EH (cell line): ENCODE results near the gene KLHL18.
A peak's percentile ranks its signal among the peaks of the same experiment; 100 is the strongest.
"Not testable (repeated sequence)": the region's sequence is repeated elsewhere in the genome, so short reads cannot be mapped to it uniquely, and the experiment has no call there.

ENCODE experiments used
- DNase-seq: peaks from one replicate; pipeline ENCODE4 v3.0.0-alpha.2; 2015; ENCODE audit warnings: low read depth

Gene KLHL18

DNA sequence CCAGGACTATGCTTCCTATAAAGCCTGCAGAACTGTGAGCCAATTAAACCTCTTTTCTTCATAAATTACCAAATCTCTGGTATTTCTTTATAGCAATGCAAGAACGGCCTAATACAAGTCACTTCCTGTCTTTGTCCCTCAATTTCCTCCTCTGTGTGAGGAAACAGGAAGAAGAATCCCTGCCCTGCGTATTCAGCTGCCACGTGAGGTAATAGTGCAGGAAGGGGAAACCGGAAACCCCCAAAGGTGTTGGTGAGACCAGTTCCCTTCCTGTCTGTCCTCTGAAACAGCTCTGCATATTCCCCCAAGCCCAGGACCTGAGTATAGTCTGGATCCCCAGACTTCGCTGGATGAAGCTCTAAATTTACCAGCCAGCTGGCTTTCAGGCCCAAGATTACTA is 80.0 kb downstream of the KLHL18 start:
- no peak for DNase-seq

DNA sequence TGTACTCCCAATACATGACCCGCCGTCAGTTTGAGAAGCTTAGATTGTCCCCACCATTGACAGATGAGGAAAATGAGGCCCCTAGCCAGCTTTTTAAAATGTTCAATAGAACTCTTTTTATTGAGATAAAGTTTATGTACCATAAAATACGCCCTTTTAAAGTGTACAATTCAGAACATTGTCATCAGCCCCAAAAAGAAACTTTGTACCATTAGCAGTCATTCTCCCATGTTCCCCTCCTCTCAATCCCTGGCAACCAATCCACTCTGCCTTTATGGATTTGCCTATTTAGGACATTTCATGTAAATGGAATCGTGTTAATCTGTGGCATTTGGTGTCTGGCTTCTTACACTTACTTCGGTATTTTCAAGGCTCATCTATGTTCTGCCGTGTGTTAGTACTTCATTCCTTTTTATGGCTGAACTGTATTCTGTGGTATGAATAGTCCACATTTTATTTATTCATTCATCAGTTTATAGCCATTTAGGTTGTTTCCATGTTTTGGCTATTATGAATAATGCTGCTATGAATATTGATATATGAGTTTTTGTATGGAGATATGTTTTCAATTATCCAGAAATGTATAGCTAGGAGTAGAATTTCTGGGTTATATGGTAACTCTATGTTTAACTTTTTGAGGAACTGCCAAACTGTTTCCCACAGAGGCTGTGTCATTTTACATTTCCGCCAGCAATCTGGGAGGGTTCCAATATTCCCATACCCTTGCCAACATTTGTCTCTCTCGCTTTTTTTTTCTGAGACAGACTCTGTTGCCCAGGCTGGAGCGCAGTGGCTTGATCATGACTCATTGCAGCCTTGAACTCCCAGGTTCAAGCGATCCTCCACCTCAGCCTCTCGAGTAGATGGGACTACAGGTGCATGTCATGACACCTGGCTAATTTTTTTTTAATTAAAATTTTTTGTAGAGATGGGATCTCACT is 82.7 kb downstream of the KLHL18 start:
- peak; percentile 85 for DNase-seq

DNA sequence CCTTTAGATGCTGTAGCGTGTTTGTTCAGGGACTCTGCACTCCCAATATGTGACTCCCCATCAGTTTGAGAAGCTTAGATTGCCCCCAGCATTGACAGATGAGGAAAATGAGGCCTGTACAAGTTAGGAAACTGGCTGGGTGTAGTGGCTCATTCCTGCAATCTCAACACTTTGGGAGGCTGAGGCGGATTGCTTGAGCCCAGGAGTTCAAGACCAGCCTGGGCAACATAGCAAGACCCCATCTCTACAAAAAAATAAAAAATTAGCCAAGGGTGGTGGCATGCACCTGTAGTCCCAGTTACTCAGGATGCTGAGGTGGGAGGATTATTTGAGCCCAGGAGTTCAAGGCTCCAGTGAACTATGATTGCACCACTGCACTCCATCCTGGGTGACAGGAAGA is 84.1 kb downstream of the KLHL18 start:
- DNase-seq, result no peak

DNA sequence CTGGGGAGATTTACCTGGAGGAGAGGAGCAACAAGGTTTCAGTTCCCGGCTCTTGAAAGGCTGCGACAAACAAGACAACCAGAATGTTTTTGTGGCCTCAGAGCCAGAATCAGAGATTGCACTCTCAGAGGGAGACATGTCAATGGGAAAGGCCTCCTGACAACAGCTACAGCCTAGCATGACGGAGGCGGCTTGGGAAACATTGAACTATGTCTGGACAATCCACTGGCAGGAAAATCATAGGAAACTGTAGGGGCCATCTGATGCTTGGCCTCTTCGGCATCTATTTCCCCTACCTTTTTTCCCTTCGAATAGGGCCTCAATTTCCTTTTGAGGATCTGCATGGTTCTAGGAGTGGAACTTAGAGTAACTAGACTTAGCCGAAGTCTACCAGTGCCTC is 84.9 kb downstream of the KLHL18 start:
- DNase-seq, result no peak

DNA sequence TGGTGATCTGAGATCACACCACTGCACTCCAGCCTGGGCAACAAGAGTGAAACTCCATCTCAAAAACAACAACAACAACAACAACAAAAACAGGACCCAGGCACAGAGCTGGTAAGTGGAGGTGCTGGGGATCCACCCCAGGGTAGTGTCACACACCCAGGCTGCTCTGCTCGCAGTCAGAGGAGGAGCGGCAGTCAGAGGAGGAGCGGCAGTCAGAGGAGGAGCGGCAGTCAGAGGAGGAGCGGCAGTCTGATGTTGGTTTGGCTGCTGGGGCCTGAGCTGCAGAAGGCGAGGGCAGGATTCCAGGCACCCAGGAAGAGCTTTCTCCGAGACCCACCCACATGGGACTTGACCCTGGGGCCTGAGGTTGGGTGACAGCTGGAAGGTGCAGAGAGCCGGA is 87.3 kb downstream of the KLHL18 start:
- not testable (repeated sequence) for DNase-seq

DNA sequence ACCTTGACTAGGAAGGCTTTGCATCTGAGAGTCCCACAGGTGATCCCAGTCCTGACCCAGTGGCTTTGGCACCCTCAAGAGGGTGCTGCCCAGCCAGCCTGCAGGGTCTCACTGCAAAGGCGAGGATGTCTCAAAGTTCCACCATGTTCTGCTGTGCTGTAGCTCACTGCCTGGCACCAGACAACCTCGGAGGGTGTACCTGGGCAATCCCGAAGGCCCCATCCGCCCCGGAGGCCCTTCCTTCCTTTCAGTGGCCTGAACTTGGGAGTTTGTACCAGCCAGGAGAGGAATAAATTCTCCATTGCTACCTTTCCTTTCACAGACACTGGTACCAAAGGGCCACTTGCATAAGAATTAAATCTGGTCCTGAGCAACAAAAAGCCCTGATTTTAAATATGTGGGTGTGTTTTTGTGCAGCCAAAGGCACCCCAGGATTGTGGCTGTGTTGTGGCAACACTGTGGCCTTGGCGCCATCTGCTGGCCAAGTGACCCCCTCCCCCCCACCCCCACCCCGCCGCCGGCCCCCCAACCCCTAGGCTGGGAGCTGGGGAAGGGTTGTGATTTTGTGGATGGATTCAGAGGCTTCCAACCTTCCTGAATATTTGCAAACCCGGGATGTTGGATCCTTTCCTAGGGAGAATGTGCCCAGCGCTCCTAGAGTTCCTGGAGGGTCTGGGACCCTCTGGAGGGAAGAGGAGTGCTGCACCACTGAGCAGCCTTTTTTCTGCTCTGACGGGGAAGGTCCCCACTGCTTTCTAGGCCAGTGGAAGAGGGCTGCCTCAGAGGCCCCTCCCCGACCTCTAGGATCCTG is 88.3 kb downstream of the KLHL18 start:
- DNase-seq, result peak; percentile 30

DNA sequence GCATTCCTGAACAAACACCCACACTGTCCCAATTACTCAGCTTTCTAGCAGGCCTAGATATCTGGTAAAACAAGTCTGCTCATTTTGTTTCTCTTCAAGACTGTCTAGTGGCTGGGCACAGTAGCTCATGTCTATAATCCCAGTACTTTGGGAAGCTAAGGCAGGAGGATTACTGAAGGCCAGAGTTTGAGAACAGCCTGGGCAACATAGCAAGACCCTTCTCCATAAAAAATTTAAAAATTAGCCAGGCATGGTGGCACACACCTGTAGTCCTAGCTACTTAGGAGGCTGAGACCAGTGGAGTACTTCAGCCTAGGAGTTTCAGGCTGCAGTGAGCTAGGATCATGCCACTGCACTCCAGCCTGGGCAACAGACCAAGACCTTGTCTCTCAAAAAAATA is 91.8 kb downstream of the KLHL18 start:
- DNase-seq, result no peak

DNA sequence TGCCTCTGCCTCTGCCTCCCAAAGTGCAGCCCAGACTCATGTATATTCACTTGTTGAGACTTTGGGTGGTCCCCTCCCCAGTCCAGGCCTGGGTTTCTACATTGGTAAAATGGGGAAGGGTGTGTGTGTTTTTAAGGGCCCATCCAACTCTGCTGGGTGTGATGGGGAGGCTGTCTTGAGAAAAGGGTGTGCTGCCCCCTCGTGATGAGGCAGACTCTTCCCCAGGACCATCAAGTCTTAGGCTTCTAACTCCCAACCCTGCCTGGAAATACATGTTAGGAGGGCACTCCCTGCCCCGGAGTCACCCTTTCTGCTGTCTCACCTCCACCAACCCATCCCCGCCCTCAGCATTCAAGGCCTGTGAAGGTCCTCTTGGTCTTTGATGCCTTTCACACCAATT is 93.6 kb downstream of the KLHL18 start:
- DNase-seq, result no peak

DNA sequence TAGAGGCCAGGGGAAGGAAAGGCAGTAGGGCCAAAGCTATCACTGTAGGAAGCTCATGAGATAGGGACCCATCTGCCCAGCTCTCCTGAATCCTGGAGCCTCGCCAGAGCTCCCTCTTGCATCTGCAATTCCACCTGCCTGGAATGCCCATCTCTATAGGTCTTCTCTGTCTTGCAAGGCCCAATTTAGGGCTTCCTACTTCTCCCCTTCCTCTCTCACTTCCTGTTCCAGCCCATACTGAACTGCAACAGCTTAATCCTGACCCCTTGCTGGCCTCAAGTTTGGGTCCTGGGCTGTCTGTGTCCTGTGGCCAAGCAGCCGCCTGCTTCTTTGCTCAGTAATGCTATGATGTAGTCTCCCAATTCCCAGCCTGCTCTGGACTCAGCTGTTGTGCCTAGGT is 94.4 kb downstream of the KLHL18 start:
- no peak for DNase-seq

DNA sequence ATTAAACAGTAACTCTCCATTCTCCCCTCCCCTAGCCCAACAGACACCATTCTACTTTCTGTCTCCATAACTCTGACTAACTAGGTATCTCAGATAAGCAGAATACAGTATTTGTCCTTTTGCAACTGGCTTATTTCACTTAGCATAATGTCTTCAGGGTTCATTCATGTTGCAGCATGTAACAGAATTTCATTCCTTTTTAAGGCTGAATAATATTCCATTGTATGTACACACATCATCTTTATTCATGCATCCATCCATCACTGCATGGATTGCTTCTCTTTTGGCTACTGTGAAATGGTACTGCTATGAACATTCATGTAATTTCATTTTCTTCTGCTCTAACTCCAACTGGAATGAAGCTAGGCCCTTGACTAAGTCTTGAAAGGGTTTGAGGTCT is 96.1 kb downstream of the KLHL18 start:
- DNase-seq, result no peak

DNA sequence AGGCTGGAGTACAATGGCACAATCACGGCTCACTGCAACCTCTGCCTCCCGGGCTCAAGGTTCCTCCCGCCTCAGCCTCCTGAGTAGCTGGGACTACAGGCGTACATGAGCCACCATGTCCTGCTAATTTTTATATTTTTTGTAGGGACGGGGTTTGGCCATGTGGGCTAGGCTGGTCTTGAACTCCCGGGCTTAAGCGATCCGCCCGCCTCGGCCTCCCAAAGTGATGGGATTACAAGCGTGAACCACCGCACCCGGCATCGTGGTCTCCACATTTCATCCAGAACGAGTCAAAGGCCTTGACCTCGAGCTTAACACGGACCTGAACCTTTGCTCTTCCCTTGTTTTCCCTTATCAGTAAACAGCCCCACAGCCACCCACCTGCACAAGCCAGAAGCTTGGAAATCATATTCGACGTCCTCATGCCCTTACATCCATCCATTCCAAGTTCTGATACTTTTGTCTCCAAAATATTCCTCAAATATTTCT is 96.7 kb downstream of the KLHL18 start:
- DNase-seq, result no peak

DNA sequence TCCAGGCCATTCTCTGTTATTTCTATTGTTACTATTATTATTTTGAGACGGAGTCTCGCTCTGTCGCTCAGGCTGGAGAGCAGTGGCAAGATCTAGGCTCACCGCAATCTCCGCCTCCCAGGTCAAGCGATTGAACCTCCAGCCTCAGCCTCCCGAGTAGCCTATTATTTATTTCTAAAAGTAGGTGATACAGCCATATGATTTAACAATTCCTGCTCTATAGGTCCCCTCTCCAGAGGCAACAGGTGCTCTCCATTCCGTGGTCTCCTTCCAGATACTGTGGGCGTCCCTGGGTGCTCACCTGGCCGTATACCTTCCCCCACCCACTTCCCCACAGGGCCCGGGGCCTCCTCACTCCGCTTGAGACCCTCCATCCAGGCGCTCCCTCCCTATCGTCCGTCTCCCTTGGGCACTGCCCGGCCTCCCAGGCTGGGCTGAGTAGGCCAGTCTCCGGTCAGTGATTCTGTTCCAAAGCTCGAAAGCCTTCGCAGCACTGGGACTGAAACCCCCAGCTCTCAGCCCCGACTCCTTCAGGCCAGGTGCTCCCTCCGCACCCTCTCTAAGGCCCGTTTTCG is 97.4 kb downstream of the KLHL18 start:
- no peak for DNase-seq

DNA sequence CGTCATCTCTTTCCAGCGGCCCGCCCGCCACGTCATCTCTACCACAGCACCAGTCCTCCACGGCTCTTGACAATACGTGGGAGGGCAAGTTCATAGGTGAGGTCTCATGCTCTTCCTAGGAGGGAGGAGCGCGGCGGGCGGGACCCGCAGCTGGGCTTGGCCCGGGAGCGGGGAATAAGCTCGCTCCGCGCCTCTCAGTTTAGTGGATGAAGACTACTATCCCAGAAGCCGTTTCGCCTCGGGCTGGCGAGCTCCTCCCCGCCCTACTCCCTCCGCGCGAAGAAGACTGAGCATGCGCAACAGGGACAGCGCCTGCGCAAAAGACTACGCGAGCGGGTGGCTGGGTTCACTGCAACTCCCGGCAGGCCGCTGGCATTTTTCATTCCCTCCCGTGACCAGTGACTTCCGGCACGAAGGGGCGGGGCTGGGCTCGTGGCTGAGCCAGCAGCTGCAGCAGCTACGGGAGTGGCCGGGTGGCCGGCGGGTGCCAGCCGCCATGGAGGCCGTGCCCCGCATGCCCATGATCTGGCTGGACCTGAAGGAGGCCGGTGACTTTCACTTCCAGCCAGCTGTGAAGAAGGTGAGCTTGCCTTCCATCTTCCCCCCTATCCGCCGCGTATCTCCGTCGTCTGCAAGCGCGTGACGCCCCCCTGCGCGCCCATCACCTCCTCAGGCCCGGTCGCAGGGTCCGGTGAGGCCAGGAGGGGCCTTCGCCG is 98.0 kb downstream of the KLHL18 start, which contains the start of gene PTPN23:
TSS of gene PTPN23 (plus strand) at position 421 of the 716 bp plus-strand sequence. CDS start at position 497, 76 bp downstream.
- DNase-seq, result peak; percentile 99

DNA sequence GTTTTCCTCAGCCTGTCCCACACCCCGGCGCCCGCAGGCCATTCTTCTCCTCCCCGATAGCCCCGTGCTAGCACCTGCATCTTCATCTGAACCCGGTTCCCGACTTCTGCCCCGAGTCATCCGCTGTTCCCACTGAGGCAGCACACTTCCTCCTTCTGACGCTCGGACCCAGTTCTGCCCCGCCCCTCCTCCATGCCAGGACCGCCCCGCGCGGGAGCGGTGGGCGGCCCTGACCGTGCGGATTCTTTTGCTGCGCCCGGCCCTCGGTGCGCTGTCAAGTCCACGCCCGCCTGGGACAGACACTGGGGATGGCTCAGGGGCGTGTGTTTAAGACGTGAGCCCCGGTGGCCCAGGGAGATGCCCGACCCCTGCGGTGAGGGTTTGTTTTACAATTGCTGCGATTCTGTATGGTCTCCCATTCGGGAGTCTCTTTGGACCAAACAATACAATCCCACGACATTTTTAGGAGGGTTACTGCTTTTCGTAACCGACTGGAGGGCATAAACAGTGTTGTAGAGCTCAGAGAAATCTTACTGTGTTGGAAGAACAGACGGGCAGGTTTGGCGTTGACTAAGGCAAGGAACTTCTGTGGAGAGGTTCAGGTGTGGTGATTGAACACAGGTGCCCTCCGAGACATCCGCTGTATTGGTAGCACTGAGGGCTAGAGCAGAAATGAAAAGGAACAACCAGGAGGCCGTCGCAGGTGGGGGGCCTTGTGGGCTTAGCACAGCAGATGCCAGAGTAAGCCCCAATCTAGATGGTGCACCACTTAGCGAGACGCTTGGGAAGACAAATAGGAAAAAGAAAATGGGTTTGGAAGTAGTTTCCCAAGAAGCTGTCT is 98.8 kb downstream of the KLHL18 start:
- DNase-seq, result peak; percentile 92

DNA sequence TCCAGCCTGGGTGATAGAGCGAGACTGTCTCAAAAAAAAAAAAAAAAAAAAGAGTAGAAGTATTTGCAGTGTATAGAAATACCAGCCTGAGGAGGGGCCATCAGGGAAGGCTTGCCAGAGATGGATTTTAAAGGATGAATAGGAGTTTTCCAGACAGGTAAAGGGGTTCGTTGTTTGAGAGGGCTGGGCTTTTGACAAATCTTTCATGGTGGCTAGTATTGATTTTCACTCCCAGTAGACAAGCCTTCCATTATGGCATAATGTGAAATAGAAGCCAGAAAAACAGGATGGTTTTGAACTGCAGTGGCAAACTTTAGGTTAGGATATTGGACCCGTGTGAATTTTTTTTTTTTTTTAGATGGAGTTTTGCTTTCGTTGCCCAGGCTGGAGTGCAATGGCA is 101.7 kb downstream of the KLHL18 start:
- no peak for DNase-seq

DNA sequence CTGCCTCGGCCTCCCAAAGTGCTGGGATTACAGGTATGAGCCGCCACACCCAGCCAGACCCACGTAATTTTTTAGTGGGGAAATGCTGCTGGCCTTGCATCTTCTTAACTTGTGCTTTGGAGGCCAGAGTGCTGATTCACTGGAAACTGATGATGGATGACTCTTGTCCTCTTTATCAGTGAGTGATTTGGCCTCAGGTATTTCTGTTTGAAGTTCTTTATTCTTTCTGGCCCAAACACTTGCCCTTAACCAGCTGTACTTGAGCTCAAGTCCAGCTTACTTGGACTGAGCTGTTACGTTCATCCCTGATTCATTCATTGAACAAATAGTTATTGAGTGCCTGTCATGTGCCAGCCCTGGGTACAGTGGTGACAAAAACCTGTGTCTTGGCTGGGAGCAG is 102.3 kb downstream of the KLHL18 start:
- no peak for DNase-seq

DNA sequence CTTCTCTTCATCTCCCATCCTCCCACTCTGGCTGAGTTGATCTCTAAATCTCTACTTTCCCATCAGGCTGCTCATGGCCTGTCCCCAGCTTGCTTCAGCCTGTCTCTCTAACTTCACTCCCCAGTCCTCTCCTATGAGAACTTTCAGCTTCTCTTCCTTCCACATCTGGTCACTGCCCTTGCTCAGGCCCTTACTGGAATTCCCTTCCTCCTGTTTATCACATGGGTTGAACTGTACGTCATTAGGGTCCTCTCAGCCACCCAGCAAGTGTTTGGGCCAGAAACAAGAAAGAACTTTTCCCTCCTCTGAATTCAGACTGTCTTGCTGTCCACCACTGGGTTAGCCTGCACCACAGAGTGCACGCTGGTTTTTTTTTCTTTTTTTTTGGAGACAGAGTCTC is 103.1 kb downstream of the KLHL18 start:
- DNase-seq, result no peak

DNA sequence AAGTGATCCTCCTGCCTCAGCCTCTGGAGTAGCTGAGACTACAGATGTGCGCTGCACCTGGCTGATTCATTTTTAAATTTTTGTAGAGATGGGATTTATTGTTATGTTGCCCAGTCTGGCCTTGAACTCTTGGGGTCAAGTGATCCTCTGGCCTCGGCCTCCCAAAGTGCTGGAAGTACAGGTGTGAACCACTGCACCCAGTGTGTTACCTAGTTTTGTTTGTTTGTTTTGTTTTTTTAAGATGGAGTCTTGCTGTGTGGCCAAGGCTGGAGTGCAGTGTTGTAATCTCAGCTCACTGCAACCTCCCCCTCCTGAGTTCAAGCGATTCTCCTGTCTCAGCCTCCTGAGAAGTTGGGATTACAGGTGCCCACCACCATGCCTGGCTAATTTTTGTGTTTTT is 110.2 kb downstream of the KLHL18 start:
- no peak for DNase-seq

DNA sequence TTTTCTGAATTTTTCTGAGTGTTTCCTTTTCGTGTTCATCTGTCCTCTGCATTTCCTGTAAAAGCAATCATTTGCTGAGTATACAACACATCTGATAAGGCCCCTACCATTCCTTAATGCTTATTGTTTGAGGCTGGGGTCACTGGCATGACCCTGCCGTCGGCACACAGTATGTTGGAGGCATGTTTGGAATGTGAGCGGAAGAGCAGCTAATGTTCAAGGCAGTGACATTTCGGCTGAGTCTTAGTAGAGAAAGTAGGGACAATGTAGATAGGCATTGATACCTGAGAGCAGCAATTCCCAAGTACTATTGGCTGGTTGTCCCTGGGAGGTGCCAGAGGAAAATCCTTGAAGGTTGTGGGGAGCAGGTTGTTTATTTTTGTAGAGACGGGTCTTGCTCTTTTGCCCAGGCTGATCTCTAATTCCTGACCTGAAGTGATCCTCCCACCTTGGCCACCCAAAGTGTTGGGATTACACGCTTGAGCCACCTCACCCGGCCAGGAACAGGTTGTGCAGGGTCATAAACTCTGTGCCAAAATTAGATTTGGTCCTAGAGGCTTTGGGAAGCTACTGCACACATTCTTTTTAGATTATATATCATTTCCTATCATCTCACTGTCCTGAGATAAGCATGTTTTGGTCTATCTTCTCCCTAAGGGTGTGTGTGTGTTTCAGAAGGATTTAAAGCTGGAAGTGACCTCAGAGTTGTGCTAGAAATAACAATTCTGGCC is 111.6 kb downstream of the KLHL18 start:
- peak; percentile 84 for DNase-seq

DNA sequence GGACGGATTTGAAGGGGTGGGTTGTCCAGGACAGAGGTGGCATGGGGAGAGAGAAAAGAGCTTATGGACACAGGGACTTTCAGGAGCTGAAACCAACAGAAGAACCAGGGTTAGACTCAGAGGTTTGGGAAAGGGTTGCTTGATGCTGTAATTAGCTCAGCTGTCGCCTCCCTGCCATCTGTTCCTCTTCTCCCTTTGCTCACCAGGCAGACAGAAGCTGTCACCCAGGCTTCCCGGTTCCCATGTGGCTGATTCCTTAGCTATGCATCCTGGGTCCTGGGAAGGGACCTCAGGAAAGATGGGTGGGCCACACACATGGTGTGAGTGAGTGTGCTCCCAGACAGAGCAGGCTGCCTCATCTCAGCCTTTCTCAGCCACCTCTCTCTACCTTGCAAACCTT is 112.1 kb downstream of the KLHL18 start:
- peak; percentile 62 for DNase-seq
